ENCODE results near the gene CHAT. TPM values are rescaled to one million over a fixed set of nuclear protein-coding genes. Genes with fewer than 3 reads are reported as not detected.

Gene CHAT
- total RNA-seq, 2 donors from 2014 or later = 0.40 TPM; not detected in 1

DNA sequence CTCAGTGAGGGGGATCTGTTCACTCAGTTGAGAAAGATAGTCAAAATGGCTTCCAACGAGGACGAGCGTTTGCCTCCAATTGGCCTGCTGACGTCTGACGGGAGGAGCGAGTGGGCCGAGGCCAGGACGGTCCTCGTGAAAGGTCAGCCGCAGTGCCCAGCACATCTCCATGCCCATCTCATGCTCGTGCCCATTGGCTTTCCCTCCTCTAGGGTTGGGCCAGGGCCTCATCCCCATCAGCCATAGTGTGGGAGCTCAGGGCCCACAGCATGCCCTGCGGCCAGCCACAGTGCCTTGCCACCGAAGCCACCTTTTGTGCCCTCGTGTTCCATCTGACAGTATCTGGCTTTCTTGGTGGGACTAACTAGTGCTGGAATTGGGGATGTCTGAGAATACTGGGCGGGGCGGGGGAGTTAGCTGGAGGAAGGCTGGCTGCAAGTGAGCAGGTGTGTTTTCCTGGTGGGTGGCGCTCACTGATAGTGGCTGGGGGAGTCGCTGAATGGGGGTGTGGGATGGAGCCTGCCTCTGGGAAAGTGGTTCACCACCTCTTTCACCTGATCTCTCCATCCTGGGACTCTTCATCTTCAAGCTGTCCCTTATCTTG, 13.9 kb downstream of the CHAT start:
- H3K4me1 ChIP-seq (replicated peaks) = no peaks in the 10 kb centered on the region
- no peak for DNase-seq (ENCODE audit: low spot score)

GRCh38 chr10:49628599-49628998, 14.8 kb downstream of the CHAT start:
- no peaks in the 10 kb centered on the region for H3K27me3 ChIP-seq (replicated peaks; ENCODE audit: insufficient read depth)
- no peak overlapping the region for H3K4me3 ChIP-seq
- no peaks in the 10 kb centered on the region for H3K4me1 ChIP-seq (replicated peaks)
- H3K9me3 ChIP-seq = no peaks in the 10 kb centered on the region
- no peak for DNase-seq (ENCODE audit: low spot score)
- H3K27ac ChIP-seq = no peak overlapping the region
- TF ChIP-seq CTCF (IDR thresholded peaks at IDR 0.05) = no peak
- intact Hi-C loops (cut with DNase I) = no loop called here
- H3K36me3 ChIP-seq = no peaks in the 10 kb centered on the region
- 95% methylated on average over 8 of the region's 8 CpGs for WGBS

More for the DNA sequence above, 13.9 kb downstream of the CHAT start:
- Histone ChIP-seq H3K36me3 (no peaks in the 10 kb centered on the region), H3K27me3 (replicated peaks; ENCODE audit: insufficient read depth) (no peaks in the 10 kb centered on the region), H3K9me3 (no peaks in the 10 kb centered on the region), H3K4me3 (no peak overlapping the region), H3K27ac (no peak overlapping the region)
- WGBS = 88% methylated on average over 18 of the region's 18 CpGs
- no peak for TF ChIP-seq POLR2AphosphoS5 (IDR thresholded peaks at IDR 0.05)
- TF ChIP-seq CTCF (IDR thresholded peaks at IDR 0.05) = no peak
- no peak for TF ChIP-seq POLR2A (IDR thresholded peaks at IDR 0.05)
- intact Hi-C loops (cut with DNase I) = no loop called here

GRCh38 chr10:49629431-49629881, 15.6 kb downstream of the CHAT start:
- no peaks in the 10 kb centered on the region for H3K27me3 ChIP-seq (replicated peaks; ENCODE audit: insufficient read depth)
- intact Hi-C loops (cut with DNase I) = no loop called here
- no peak for DNase-seq (ENCODE audit: low spot score)
- no peak overlapping the region for H3K4me3 ChIP-seq
- no peaks in the 10 kb centered on the region for H3K36me3 ChIP-seq
- TF ChIP-seq CTCF (IDR thresholded peaks at IDR 0.05) (no peak), POLR2A (IDR thresholded peaks at IDR 0.05) (no peak), POLR2AphosphoS5 (IDR thresholded peaks at IDR 0.05) (no peak)
- no peak overlapping the region for H3K27ac ChIP-seq
- no peaks in the 10 kb centered on the region for H3K4me1 ChIP-seq (replicated peaks)
- no peaks in the 10 kb centered on the region for H3K9me3 ChIP-seq
- WGBS = 68% methylated on average over 9 of the region's 9 CpGs

- Histone ChIP-seq H3K9me3 (no peaks in the 10 kb centered on the region), H3K27ac (no peak overlapping the region), H3K27me3 (replicated peaks; ENCODE audit: insufficient read depth) (no peaks in the 10 kb centered on the region), H3K4me1 (replicated peaks) (no peaks in the 10 kb centered on the region), H3K36me3 (no peaks in the 10 kb centered on the region), H3K4me3 (no peak overlapping the region)
- no peak for TF ChIP-seq POLR2AphosphoS5 (IDR thresholded peaks at IDR 0.05)
- TF ChIP-seq CTCF (IDR thresholded peaks at IDR 0.05) = no peak
- TF ChIP-seq POLR2A (IDR thresholded peaks at IDR 0.05) = no peak
- intact Hi-C loops (cut with DNase I) = no loop called here
- DNase-seq (ENCODE audit: low spot score) = no peak
- WGBS = 87% methylated on average over 6 of the region's 6 CpGs
Measured at GRCh38 chr10:49631975-49632374, 18.1 kb downstream of the CHAT start.
